ENCODE results near the gene GPRASP2.

Gene GPRASP2

DNA sequence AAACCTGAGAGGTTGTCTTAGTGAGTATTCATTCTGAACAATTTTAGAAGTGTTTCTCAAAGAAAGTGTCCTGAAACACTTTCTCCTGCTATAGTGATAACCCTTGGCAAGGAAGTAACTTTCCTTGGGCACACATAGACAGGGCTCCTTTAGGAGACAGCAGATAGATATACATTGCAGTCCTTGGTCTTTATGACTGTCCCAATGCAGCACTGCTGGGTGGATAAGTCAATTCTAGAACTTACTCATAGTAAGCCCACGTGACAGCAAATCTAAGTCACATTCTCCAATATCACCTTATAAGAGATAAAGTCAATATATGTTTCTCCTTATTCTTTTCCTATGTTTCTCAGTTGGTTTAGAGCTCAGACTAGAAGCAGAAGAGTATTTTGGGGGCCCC lies 55.0 kb downstream of the GPRASP2 start:
- DNase-seq (no peak), ATAC-seq (ENCODE audit: insufficient read depth, low read depth) (no peak)
- no peaks in the 10 kb centered on the region for H4K20me1 ChIP-seq (ENCODE audit: insufficient read depth, low read length)
- no peak overlapping the region for H2AFZ ChIP-seq (ENCODE audit: low read depth, low read length)
- no peaks in the 10 kb centered on the region for H3K27me3 ChIP-seq (ENCODE audit: insufficient read depth, low read length, poor library complexity)
- H3K4me1 ChIP-seq (ENCODE audit: insufficient read depth, low read length), result peaks cover 13% of the 10 kb centered on the region
- peaks cover 12% of the 10 kb centered on the region for H3K79me2 ChIP-seq (ENCODE audit: insufficient read depth, low read length)
- no peak overlapping the region for H3K27ac ChIP-seq (ENCODE audit: low read length)
- no peak overlapping the region for H3K4me2 ChIP-seq (ENCODE audit: insufficient read depth, low read length)
- no peak overlapping the region for H3K4me3 ChIP-seq (ENCODE audit: low read depth in 1 of 2, low read length in 2 of 2)
- H3K36me3 ChIP-seq (ENCODE audit: insufficient read depth, low read length), result no peaks in the 10 kb centered on the region
- TF ChIP-seq EZH2 (IDR thresholded peaks at IDR 0.05; ENCODE audit: borderline replicate concordance, low read depth, low read length, severe bottlenecking), result no peak
- TF ChIP-seq, protein P1, sequence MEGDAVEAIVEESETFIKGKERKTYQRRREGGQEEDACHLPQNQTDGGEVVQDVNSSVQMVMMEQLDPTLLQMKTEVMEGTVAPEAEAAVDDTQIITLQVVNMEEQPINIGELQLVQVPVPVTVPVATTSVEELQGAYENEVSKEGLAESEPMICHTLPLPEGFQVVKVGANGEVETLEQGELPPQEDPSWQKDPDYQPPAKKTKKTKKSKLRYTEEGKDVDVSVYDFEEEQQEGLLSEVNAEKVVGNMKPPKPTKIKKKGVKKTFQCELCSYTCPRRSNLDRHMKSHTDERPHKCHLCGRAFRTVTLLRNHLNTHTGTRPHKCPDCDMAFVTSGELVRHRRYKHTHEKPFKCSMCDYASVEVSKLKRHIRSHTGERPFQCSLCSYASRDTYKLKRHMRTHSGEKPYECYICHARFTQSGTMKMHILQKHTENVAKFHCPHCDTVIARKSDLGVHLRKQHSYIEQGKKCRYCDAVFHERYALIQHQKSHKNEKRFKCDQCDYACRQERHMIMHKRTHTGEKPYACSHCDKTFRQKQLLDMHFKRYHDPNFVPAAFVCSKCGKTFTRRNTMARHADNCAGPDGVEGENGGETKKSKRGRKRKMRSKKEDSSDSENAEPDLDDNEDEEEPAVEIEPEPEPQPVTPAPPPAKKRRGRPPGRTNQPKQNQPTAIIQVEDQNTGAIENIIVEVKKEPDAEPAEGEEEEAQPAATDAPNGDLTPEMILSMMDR (IDR thresholded peaks at IDR 0.05; ENCODE audit: borderline replicate concordance, extremely low read depth, low read length, poor library complexity, severe bottlenecking), result no peak
- H3K9ac ChIP-seq (ENCODE audit: low read depth, low read length), result no peak overlapping the region
- no peaks in the 10 kb centered on the region for H3K9me3 ChIP-seq (ENCODE audit: insufficient read depth, low read length, severe bottlenecking)
